HepG2 (cell line): Measurements from ENCODE around the gene SYTL2. TPM values are rescaled to one million over a fixed set of nuclear protein-coding genes. Genes with fewer than 3 reads are reported as not detected.

ENCODE experiments used
- ARID3A ChIP-seq: IDR thresholded peaks from 2 replicates; pipeline ENCODE4 v1.6.1; 2012; ENCODE audit warnings: low read depth, low read length, improper control_type of control experiment
- CREB1 ChIP-seq, 2 experiments: fragments of 450-650 bp in 1 of 2; IDR thresholded peaks; 2 replicates each; pipeline ENCODE4 v1.6.1; 2016 to 2017; ENCODE audit warnings: control low read depth in 1 of 2, mild to moderate bottlenecking in 1 of 2, missing compliant biosample characterization in 1 of 2, missing genetic modification characterization in 1 of 2
- FOXA3 ChIP-seq: IDR thresholded peaks from 2 replicates; pipeline ENCODE4 v1.6.1; 2016; ENCODE audit warnings: missing genetic modification reagents, missing compliant biosample characterization
- HNRNPL ChIP-seq: fragments of 200-400 bp; formaldehyde crosslinking; IDR thresholded peaks from 2 replicates; pipeline ENCODE4 v1.6.1; 2017; ENCODE audit warnings: mild to moderate bottlenecking, low read depth, low read length
- KDM1A ChIP-seq: IDR thresholded peaks from 2 replicates; pipeline ENCODE4 v1.6.1; 2016; ENCODE audit warnings: missing compliant biosample characterization
- PLRG1 ChIP-seq: fragments of 450-650 bp; conservative IDR thresholded peaks from 2 replicates; pipeline ENCODE4 v1.6.1; 2016
- PRPF4 ChIP-seq: fragments of 200-400 bp; formaldehyde crosslinking; IDR thresholded peaks from 2 replicates; pipeline ENCODE4 v1.6.1; 2016; ENCODE audit warnings: low read length, low read depth; ENCODE audit not compliant: poor library complexity, severe bottlenecking
- RAD21 ChIP-seq: fragments of 450-650 bp; formaldehyde crosslinking; IDR thresholded peaks from 2 replicates; pipeline ENCODE4 v1.5.0; 2020; ENCODE audit warnings: mild to moderate bottlenecking
- ZNF20 ChIP-seq: sonication (generic); formaldehyde crosslinking; IDR thresholded peaks from 2 replicates; pipeline ENCODE4 v1.4.0; 2020; ENCODE audit warnings: mild to moderate bottlenecking, moderate library complexity, missing genetic modification reagents
- ZNF225 ChIP-seq: sonication (generic); formaldehyde crosslinking; IDR thresholded peaks from 2 replicates; pipeline ENCODE4 v1.4.0; 2020; ENCODE audit warnings: mild to moderate bottlenecking, missing genetic modification reagents
- ZNF574 ChIP-seq: sonication (generic); formaldehyde crosslinking; IDR thresholded peaks from 2 replicates; pipeline ENCODE4 v1.4.0; 2020; ENCODE audit warnings: missing genetic modification reagents
- ZNF576 ChIP-seq: sonication (generic); formaldehyde crosslinking; IDR thresholded peaks from 2 replicates; pipeline ENCODE4 v1.4.0; 2020; ENCODE audit warnings: mild to moderate bottlenecking, missing genetic modification reagents
- ZNF709 ChIP-seq: sonication (generic); formaldehyde crosslinking; IDR thresholded peaks from 2 replicates; pipeline ENCODE4 v1.5.0; 2020; ENCODE audit warnings: mild to moderate bottlenecking, missing genetic modification reagents
- ZNF850 ChIP-seq: sonication (generic); formaldehyde crosslinking; conservative IDR thresholded peaks from 2 replicates; pipeline ENCODE4 v1.9.0; 2021; ENCODE audit warnings: mild to moderate bottlenecking, missing genetic modification reagents
- polyA plus RNA-seq, 8 experiments: library from polyadenylated mRNA; depleted of rRNA in 3 of 8; stranded (reverse) in 7 of 8; unstranded in 1 of 8; fragments of >200 nt; fragmentation: Illumina TruSeq in 4 of 8; extraction: Trizol in 4 of 8; gene quantifications; 2 replicates each; pipeline versions ENCODE4 v1.2.1 to v1.2.3, GENCODE V29; 2011 to 2016; ENCODE audit warnings: low read depth in 4 of 8, missing spikeins in 1 of 8, mixed read lengths in 1 of 8; ENCODE audit not compliant: insufficient read depth in 1 of 8
- total RNA-seq, 5 experiments: library from RNA; depleted of rRNA; stranded (reverse); fragments of >200 nt; fragmentation: Illumina TruSeq; extraction: Trizol; gene quantifications; 2 replicates each; pipeline ENCODE4 v1.2.3, GENCODE V29; 2016; ENCODE audit warnings: low read depth in 1 of 5
- TF ChIP-seq, protein P1 (sequence below): sonication (generic); formaldehyde crosslinking; IDR thresholded peaks from 2 replicates; pipeline ENCODE4 v1.4.0; 2020; ENCODE audit warnings: missing genetic modification reagents
- TF ChIP-seq, protein P2 (sequence below): sonication (generic); formaldehyde crosslinking; IDR thresholded peaks from 2 replicates; pipeline ENCODE4 v1.4.0; 2020; ENCODE audit warnings: missing genetic modification reagents, borderline replicate concordance

The SYTL2 gene
- total and polyA plus RNA-seq, 2 of the 13 experiments (the other 11 are each of a cell fraction or from before 2014, with no cell fraction given) = 0.77 to 0.90 TPM

DNA sequence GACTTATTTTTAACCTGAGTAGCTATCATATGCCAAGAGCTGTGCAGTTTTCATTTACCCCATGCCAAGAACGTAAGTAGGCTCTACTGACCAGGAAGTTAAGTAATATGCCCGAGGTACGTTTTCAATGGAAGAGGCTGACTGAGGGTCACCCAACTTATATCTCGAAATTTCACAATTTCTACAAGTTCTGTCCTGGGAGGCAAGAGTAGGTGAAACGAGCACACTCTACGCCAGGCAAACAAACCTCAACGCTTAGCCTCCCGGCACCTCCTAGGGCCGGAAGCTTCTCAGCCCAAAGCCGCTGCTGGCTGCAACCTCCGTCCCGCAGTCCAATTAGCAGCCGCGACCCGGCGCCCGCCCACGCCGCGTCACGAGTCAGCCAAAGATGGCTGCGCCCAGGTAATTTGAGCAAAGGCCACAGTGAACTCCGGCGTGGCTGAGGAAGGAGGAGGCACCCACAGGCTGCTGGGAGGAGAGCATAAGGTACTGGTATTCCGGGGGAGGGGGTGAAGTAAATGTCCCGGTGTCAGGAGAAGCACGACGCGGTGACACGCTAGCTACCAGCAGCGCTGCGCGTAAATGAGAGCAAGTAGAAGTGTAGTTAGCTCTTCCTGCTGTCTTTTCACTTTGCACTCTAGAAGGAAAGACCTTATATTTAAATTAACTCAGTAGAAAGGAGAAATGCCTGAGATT, 163.2 kb downstream of the SYTL2 start, which contains the start of gene TMEM126A (continued):
- TF ChIP-seq ZNF574 (CRISPR knock-in tag) (peak; percentile 86), KDM1A (no peak), CREB1 (IDR thresholded peaks at IDR 0.05) (peak; percentile 86), CREB1 (CRISPR knock-in tag; IDR thresholded peaks at IDR 0.05) (peak; percentile 96), PRPF4 (no peak), ARID3A (no peak), HNRNPL (no peak), ZNF850 (no peak), ZNF225 (CRISPR knock-in tag) (no peak), PLRG1 (no peak), FOXA3 (CRISPR knock-in tag) (0 out of 2 replicates have a peak, but pooled peaks have one; percentile 32), RAD21 (CRISPR knock-in tag) (no peak), ZNF20 (CRISPR knock-in tag) (no peak), ZNF709 (peak; percentile 71; the same call in 1 of the 2 replicates), ZNF576 (CRISPR knock-in tag) (no peak)
- TF ChIP-seq, protein P1, sequence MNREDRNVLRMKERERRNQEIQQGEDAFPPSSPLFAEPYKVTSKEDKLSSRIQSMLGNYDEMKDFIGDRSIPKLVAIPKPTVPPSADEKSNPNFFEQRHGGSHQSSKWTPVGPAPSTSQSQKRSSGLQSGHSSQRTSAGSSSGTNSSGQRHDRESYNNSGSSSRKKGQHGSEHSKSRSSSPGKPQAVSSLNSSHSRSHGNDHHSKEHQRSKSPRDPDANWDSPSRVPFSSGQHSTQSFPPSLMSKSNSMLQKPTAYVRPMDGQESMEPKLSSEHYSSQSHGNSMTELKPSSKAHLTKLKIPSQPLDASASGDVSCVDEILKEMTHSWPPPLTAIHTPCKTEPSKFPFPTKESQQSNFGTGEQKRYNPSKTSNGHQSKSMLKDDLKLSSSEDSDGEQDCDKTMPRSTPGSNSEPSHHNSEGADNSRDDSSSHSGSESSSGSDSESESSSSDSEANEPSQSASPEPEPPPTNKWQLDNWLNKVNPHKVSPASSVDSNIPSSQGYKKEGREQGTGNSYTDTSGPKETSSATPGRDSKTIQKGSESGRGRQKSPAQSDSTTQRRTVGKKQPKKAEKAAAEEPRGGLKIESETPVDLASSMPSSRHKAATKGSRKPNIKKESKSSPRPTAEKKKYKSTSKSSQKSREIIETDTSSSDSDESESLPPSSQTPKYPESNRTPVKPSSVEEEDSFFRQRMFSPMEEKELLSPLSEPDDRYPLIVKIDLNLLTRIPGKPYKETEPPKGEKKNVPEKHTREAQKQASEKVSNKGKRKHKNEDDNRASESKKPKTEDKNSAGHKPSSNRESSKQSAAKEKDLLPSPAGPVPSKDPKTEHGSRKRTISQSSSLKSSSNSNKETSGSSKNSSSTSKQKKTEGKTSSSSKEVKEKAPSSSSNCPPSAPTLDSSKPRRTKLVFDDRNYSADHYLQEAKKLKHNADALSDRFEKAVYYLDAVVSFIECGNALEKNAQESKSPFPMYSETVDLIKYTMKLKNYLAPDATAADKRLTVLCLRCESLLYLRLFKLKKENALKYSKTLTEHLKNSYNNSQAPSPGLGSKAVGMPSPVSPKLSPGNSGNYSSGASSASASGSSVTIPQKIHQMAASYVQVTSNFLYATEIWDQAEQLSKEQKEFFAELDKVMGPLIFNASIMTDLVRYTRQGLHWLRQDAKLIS = no peak
- TF ChIP-seq, protein P2, sequence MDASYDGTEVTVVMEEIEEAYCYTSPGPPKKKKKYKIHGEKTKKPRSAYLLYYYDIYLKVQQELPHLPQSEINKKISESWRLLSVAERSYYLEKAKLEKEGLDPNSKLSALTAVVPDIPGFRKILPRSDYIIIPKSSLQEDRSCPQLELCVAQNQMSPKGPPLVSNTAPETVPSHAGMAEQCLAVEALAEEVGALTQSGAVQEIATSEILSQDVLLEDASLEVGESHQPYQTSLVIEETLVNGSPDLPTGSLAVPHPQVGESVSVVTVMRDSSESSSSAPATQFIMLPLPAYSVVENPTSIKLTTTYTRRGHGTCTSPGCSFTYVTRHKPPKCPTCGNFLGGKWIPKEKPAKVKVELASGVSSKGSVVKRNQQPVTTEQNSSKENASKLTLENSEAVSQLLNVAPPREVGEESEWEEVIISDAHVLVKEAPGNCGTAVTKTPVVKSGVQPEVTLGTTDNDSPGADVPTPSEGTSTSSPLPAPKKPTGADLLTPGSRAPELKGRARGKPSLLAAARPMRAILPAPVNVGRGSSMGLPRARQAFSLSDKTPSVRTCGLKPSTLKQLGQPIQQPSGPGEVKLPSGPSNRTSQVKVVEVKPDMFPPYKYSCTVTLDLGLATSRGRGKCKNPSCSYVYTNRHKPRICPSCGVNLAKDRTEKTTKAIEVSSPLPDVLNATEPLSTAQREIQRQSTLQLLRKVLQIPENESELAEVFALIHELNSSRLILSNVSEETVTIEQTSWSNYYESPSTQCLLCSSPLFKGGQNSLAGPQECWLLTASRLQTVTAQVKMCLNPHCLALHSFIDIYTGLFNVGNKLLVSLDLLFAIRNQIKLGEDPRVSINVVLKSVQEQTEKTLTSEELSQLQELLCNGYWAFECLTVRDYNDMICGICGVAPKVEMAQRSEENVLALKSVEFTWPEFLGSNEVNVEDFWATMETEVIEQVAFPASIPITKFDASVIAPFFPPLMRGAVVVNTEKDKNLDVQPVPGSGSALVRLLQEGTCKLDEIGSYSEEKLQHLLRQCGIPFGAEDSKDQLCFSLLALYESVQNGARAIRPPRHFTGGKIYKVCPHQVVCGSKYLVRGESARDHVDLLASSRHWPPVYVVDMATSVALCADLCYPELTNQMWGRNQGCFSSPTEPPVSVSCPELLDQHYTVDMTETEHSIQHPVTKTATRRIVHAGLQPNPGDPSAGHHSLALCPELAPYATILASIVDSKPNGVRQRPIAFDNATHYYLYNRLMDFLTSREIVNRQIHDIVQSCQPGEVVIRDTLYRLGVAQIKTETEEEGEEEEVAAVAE = peak; percentile 70; the same call in 1 of the 2 replicates
